HepG2 (cell line): ENCODE results near the gene ABCD1. TPM values are rescaled to one million over a fixed set of nuclear protein-coding genes. Genes with fewer than 3 reads are reported as not detected.

Experiments used
- GATAD2A ChIP-seq: IDR thresholded peaks from 2 replicates; pipeline ENCODE4 v1.6.1; 2016
- MXI1 ChIP-seq: IDR thresholded peaks from 3 replicates; pipeline ENCODE4 v1.6.1; 2012; ENCODE audit warnings: low read depth, low read length, inconsistent platforms, borderline replicate concordance
- SIX4 ChIP-seq: sonication (generic); formaldehyde crosslinking; IDR thresholded peaks from 2 replicates; pipeline ENCODE4 v1.4.0; 2020; ENCODE audit warnings: missing genetic modification reagents
- STAG1 ChIP-seq: sonication (generic); formaldehyde crosslinking; IDR thresholded peaks from 2 replicates; pipeline ENCODE4 v1.4.0; 2020; ENCODE audit warnings: missing genetic modification reagents
- SUZ12 ChIP-seq: fragments of 150-350 bp; IDR thresholded peaks from 2 replicates; pipeline ENCODE4 v1.6.1; 2014; ENCODE audit warnings: low read depth, low read length
- polyA plus RNA-seq, 8 experiments: library from polyadenylated mRNA; depleted of rRNA in 3 of 8; stranded (reverse) in 7 of 8; unstranded in 1 of 8; fragments of >200 nt; fragmentation: Illumina TruSeq in 4 of 8; extraction: Trizol in 4 of 8; gene quantifications; 2 replicates each; pipeline versions ENCODE4 v1.2.1 to v1.2.3, GENCODE V29; 2011 to 2016; ENCODE audit warnings: low read depth in 4 of 8, missing spikeins in 1 of 8, mixed read lengths in 1 of 8; ENCODE audit not compliant: insufficient read depth in 1 of 8
- total RNA-seq, 5 experiments: library from RNA; depleted of rRNA; stranded (reverse); fragments of >200 nt; fragmentation: Illumina TruSeq; extraction: Trizol; gene quantifications; 2 replicates each; pipeline ENCODE4 v1.2.3, GENCODE V29; 2016; ENCODE audit warnings: low read depth in 1 of 5
- TF ChIP-seq, protein P1 (sequence below): sonication (generic); formaldehyde crosslinking; IDR thresholded peaks from 2 replicates; pipeline ENCODE4 v1.5.0; 2020; ENCODE audit warnings: mild to moderate bottlenecking, missing genetic modification reagents, moderate library complexity
- TF ChIP-seq, protein P2 (sequence below): sonication (generic); formaldehyde crosslinking; IDR thresholded peaks from 2 replicates; pipeline ENCODE4 v1.5.0; 2020; ENCODE audit warnings: mild to moderate bottlenecking, missing genetic modification reagents, borderline replicate concordance

ABCD1 gene
- total and polyA plus RNA-seq, 2 of the 13 experiments (the other 11 are each of a cell fraction or from before 2014, with no cell fraction given): 11.4 to 15.9 TPM

DNA sequence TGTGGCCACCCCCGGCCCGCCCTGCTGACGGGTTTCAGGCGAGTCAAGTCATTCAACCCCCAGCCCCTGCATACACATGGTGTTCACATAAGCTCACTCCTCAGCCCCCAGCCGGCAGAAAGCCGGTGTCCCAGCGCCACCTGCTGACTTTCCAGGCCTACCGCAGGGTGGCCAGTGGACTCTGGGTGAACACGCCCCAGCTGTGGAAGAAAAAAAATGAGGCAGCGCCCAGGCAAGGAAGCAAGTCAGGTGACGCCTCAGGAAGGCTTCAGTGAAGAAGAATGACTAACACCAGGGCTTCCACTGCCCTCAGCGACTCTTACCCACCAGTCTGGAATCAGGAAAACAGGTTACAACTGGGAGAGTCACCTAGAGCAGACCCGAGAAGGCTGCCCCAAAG is 16.2 kb upstream of the ABCD1 start (continued):
- TF ChIP-seq, protein P1, sequence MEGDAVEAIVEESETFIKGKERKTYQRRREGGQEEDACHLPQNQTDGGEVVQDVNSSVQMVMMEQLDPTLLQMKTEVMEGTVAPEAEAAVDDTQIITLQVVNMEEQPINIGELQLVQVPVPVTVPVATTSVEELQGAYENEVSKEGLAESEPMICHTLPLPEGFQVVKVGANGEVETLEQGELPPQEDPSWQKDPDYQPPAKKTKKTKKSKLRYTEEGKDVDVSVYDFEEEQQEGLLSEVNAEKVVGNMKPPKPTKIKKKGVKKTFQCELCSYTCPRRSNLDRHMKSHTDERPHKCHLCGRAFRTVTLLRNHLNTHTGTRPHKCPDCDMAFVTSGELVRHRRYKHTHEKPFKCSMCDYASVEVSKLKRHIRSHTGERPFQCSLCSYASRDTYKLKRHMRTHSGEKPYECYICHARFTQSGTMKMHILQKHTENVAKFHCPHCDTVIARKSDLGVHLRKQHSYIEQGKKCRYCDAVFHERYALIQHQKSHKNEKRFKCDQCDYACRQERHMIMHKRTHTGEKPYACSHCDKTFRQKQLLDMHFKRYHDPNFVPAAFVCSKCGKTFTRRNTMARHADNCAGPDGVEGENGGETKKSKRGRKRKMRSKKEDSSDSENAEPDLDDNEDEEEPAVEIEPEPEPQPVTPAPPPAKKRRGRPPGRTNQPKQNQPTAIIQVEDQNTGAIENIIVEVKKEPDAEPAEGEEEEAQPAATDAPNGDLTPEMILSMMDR (CRISPR knock-in tag): peak; percentile 84
- no peak for TF ChIP-seq SIX4 (CRISPR knock-in tag)
- TF ChIP-seq, protein P2, sequence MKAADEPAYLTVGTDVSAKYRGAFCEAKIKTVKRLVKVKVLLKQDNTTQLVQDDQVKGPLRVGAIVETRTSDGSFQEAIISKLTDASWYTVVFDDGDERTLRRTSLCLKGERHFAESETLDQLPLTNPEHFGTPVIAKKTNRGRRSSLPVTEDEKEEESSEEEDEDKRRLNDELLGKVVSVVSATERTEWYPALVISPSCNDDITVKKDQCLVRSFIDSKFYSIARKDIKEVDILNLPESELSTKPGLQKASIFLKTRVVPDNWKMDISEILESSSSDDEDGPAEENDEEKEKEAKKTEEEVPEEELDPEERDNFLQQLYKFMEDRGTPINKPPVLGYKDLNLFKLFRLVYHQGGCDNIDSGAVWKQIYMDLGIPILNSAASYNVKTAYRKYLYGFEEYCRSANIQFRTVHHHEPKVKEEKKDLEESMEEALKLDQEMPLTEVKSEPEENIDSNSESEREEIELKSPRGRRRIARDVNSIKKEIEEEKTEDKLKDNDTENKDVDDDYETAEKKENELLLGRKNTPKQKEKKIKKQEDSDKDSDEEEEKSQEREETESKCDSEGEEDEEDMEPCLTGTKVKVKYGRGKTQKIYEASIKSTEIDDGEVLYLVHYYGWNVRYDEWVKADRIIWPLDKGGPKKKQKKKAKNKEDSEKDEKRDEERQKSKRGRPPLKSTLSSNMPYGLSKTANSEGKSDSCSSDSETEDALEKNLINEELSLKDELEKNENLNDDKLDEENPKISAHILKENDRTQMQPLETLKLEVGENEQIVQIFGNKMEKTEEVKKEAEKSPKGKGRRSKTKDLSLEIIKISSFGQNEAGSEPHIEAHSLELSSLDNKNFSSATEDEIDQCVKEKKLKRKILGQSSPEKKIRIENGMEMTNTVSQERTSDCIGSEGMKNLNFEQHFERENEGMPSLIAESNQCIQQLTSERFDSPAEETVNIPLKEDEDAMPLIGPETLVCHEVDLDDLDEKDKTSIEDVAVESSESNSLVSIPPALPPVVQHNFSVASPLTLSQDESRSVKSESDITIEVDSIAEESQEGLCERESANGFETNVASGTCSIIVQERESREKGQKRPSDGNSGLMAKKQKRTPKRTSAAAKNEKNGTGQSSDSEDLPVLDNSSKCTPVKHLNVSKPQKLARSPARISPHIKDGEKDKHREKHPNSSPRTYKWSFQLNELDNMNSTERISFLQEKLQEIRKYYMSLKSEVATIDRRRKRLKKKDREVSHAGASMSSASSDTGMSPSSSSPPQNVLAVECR (CRISPR knock-in tag): peak; percentile 36; the same call in 1 of the 2 replicates
- no peak for TF ChIP-seq SUZ12
- peak; percentile 70 for TF ChIP-seq STAG1 (CRISPR knock-in tag)
- 0 out of 2 replicates have a peak, but pooled peaks have one; percentile 11 for TF ChIP-seq GATAD2A (CRISPR knock-in tag)
- peak; percentile 33; the same call in 1 of the 3 replicates for TF ChIP-seq MXI1
